Mucosa of rectum (tissue), 2 donors: ENCODE results near the gene SLC35G4.
"Not testable (repeated sequence)": the region's sequence is repeated elsewhere in the genome, so short reads cannot be mapped to it uniquely, and the experiment has no call there.

Experiments
- H3K27ac ChIP-seq, 2 donors: one replicate each; pipeline ENCODE4 v1.7.0; 2013; ENCODE audit warnings: inconsistent platforms in 2 of 2, low read depth in 2 of 2, low read length in 2 of 2
- H3K27me3 ChIP-seq, 2 donors: one replicate each; pipeline ENCODE4 v1.7.0; 2013; ENCODE audit warnings: low read length in 2 of 2; ENCODE audit not compliant: control insufficient read depth in 2 of 2, insufficient read depth in 2 of 2
- H3K36me3 ChIP-seq, 2 donors: one replicate each; pipeline ENCODE4 v1.7.0; 2013; ENCODE audit warnings: low read length in 2 of 2; ENCODE audit not compliant: control insufficient read depth in 2 of 2, insufficient read depth in 2 of 2
- H3K4me1 ChIP-seq, 2 donors: one replicate each; pipeline ENCODE4 v1.7.0; 2013; ENCODE audit warnings: low read length in 2 of 2, mild to moderate bottlenecking in 1 of 2; ENCODE audit not compliant: control insufficient read depth in 2 of 2, insufficient read depth in 2 of 2
- H3K4me3 ChIP-seq, 2 donors: one replicate each; pipeline ENCODE4 v1.7.0; 2013; ENCODE audit warnings: low read length in 2 of 2
- H3K9ac ChIP-seq, 2 donors: one replicate each; pipeline ENCODE4 v1.7.0; 2013; ENCODE audit warnings: low read length in 2 of 2, low read depth in 1 of 2, mild to moderate bottlenecking in 1 of 2
- H3K9me3 ChIP-seq, 2 donors: one replicate each; pipeline ENCODE4 v1.7.0; 2013; ENCODE audit warnings: low read length in 2 of 2; ENCODE audit not compliant: control insufficient read depth in 2 of 2
- donor health status: healthy.
- donor health status: Normal muscosa, but diverticular disease.

The SLC35G4 gene

GRCh38 chr18:11578799-11579198 is 30.6 kb upstream of the SLC35G4 start:
- Histone ChIP-seq H3K27me3 (no peaks in the 10 kb centered on the region), H3K27ac (no peak overlapping the region), H3K9me3 (no peaks in the 10 kb centered on the region), H3K4me3 (no peak overlapping the region), H3K4me1 (no peaks in the 10 kb centered on the region), H3K9ac (no peak overlapping the region), H3K36me3 (no peaks in the 10 kb centered on the region)

DNA sequence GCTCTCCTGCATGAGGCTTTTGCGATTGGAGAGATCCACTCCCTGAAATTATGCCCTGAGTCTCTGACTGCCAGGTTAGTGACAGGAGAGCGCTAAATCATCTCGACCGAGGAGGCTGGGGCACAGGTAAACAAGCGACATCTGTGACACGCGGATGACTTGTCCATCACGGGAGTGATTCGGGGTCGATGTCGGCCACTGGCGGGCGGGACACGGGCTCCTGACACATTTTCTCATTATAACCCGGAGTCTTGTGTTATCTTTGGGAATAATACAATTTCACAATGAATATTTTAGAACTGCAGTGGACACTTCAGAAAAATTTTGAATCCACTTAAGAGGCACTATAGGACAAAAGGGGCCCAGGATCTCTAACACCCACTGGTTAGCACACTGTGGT is 29.5 kb upstream of the SLC35G4 start:
- H3K27me3 ChIP-seq, result no peaks in the 10 kb centered on the region
- H3K27ac ChIP-seq, result no peak overlapping the region
- H3K9ac ChIP-seq, result no peak overlapping the region
- no peaks in the 10 kb centered on the region for H3K36me3 ChIP-seq
- H3K9me3 ChIP-seq, result no peaks in the 10 kb centered on the region
- H3K4me3 ChIP-seq, result no peak overlapping the region
- H3K4me1 ChIP-seq, result no peaks in the 10 kb centered on the region

DNA sequence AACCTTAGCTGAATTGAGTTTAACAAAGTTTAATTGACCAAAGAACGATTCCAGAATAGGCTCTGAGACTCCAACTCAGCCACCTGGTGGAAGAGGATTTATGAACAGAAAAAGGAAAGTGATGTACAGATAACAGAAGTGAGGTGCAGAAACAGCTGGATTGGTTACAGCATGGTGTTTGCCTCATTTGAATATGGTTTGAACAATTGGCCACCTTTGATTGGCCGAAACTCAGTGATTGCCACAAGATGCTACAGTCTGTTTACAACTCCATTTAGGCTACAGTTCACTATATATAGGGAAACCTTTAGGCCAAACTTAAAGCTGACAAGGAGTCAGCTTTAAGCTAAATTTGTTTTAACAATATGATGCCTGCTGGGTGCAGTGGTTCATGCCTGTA is 28.1 kb upstream of the SLC35G4 start:
- no peaks in the 10 kb centered on the region for H3K4me1 ChIP-seq
- H3K27me3 ChIP-seq, result no peaks in the 10 kb centered on the region
- no peaks in the 10 kb centered on the region for H3K9me3 ChIP-seq
- no peak overlapping the region for H3K27ac ChIP-seq
- no peaks in the 10 kb centered on the region for H3K36me3 ChIP-seq
- no peak overlapping the region for H3K4me3 ChIP-seq
- no peak overlapping the region for H3K9ac ChIP-seq

DNA sequence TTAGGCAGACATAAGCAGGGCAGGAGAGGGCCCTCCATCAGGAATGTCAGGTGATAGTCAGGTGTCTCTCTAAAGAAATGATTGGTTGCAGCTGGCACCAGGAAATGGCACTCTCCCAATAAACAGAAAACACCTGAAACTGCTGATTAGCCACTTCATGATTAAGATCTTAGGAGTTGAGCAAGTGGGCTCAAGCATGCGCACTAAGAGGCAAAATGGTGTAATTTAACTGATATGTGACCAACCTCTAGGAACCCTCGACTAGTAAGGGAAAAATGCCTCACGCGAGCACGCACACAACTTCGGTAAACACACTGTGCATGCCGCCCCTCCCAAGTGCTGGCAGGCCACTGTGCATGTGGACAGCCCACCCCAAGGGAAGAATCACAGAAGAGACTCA is 23.8 kb upstream of the SLC35G4 start:
- Histone ChIP-seq H3K4me3 (no peak overlapping the region), H3K27me3 (no peaks in the 10 kb centered on the region), H3K36me3 (no peaks in the 10 kb centered on the region), H3K9ac (no peak overlapping the region), H3K9me3 (no peaks in the 10 kb centered on the region), H3K27ac (no peak overlapping the region), H3K4me1 (no peaks in the 10 kb centered on the region)

- Histone ChIP-seq H3K36me3 (no peaks in the 10 kb centered on the region), H3K27ac (no peak overlapping the region)
These were observed 22.5 kb upstream of the SLC35G4 start for GRCh38 chr18:11586896-11587295.

GRCh38 chr18:11587432-11587831 is 22.0 kb upstream of the SLC35G4 start:
- H3K9ac ChIP-seq, result no peak overlapping the region
- no peaks in the 10 kb centered on the region for H3K36me3 ChIP-seq
- H3K4me1 ChIP-seq, result no peaks in the 10 kb centered on the region
- no peak overlapping the region for H3K27ac ChIP-seq
- no peak overlapping the region for H3K4me3 ChIP-seq
- no peaks in the 10 kb centered on the region for H3K27me3 ChIP-seq
- no peaks in the 10 kb centered on the region for H3K9me3 ChIP-seq

More at GRCh38 chr18:11586896-11587295, 22.5 kb upstream of the SLC35G4 start:
- Histone ChIP-seq H3K9ac (no peak overlapping the region), H3K4me3 (no peak overlapping the region), H3K4me1 (no peaks in the 10 kb centered on the region), H3K9me3 (no peaks in the 10 kb centered on the region), H3K27me3 (no peaks in the 10 kb centered on the region)

DNA sequence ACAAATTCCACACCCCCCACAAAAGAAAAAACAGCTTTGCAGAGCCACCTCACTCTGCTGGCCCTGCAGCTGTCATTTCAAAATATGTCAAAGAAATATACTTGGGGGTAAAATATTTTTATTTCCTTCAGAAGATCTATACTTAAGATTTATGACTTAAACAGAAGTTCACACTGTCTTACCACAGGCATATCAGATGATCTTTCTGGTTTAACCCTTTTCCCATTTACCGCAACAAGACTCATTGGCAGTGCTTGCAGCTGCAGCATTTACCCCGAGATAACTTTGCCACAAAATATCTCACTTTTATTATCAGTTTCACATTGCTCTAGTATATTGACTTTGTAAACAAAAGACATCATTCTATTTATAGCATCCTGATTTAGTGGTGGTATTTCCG is 21.6 kb upstream of the SLC35G4 start:
- Histone ChIP-seq H3K4me3 (no peak overlapping the region), H3K36me3 (no peaks in the 10 kb centered on the region), H3K27me3 (no peaks in the 10 kb centered on the region), H3K9me3 (no peaks in the 10 kb centered on the region), H3K9ac (no peak overlapping the region), H3K27ac (no peak overlapping the region), H3K4me1 (no peaks in the 10 kb centered on the region)

- H3K27me3 ChIP-seq, result no peaks in the 10 kb centered on the region
- no peak overlapping the region for H3K9ac ChIP-seq
- H3K4me3 ChIP-seq, result no peak overlapping the region
- H3K9me3 ChIP-seq, result no peaks in the 10 kb centered on the region
- no peaks in the 10 kb centered on the region for H3K4me1 ChIP-seq
- H3K27ac ChIP-seq, result no peak overlapping the region
- H3K36me3 ChIP-seq, result no peaks in the 10 kb centered on the region
These were observed 17.4 kb upstream of the SLC35G4 start for GRCh38 chr18:11591957-11592356.

DNA sequence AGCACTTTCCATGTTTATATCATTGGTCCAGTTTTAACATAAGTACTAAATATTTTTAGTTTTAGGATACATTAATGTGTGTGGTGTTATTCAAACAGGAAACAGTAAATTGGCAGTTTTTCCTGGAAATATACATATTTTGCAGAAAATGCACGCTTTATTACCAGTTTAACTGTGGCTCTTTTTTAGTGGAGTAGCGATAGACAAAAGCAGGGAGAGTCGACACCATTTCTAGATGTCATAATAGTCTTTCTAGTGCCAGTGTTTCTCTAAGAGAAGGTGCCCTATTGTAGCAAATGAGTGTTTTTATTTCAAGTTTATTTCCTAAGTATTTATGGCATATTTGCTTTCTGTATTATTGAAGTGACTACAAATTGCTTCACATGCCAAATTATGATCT is 9.1 kb upstream of the SLC35G4 start:
- Histone ChIP-seq H3K9me3 (no peaks in the 10 kb centered on the region), H3K27me3 (no peaks in the 10 kb centered on the region), H3K4me1 (no peaks in the 10 kb centered on the region), H3K9ac (no peak overlapping the region), H3K4me3 (no peak overlapping the region), H3K36me3 (no peaks in the 10 kb centered on the region), H3K27ac (no peak overlapping the region)

DNA sequence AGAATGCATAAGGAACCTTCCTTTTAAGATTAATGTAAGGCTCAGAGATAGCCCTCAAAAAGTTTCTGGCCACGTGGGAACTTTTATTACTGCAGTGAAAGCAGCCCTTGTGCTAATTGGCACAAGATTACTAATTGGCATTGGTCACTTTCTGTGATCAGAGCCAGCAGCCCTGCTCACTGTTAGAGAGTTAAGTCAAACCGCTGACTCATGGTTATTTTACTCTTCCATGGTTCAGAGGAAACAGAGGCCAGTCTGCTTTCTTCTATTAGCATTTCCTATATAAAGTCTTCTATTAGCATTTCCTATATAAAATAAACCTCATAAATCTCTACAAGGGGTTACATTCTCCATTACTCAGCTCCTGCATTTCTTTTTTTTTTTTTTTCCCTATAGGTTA is 1.5 kb upstream of the SLC35G4 start:
- Histone ChIP-seq H3K27ac (no peak overlapping the region), H3K4me1 (no peaks in the 10 kb centered on the region), H3K36me3 (no peaks in the 10 kb centered on the region), H3K9me3 (no peaks in the 10 kb centered on the region), H3K4me3 (no peak overlapping the region), H3K9ac (no peak overlapping the region), H3K27me3 (no peaks in the 10 kb centered on the region)

DNA sequence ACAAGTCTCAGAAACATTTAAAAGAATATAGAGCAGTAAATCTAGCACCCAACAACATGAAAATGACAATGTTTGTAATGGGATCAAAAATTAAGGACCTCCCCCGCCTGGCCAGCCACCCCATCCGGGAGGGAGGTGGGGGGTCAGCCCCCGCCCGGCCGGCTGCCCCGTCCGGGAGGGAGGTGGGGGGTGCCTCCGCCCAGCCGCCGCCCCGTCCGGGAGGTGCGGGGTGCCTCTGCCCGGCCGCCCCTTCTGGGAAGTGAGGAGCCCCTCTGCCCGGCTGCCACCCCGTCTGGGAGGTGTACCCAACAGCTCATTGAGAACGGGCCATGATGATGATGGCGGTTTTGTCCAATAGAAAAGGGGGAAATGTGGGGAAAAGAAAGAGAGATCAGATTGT is 778 bp upstream of the SLC35G4 start:
- not testable (repeated sequence) for H3K27ac ChIP-seq, H3K4me3 ChIP-seq, H3K9me3 ChIP-seq, H3K9ac ChIP-seq, H3K27me3 ChIP-seq, H3K4me1 ChIP-seq, H3K36me3 ChIP-seq
